HepG2 (cell line): ENCODE measurements around the gene STUB1. TPM values are rescaled to one million over a fixed set of nuclear protein-coding genes. Genes with fewer than 3 reads are reported as not detected.

Experiments
- GZF1 ChIP-seq: sonication (generic); formaldehyde crosslinking; IDR thresholded peaks from 2 replicates; pipeline ENCODE4 v1.5.1; 2020; ENCODE audit warnings: mild to moderate bottlenecking, missing genetic modification reagents
- HDAC1 ChIP-seq: sonication (generic); formaldehyde crosslinking; IDR thresholded peaks from 2 replicates; pipeline ENCODE4 v1.5.1; 2020; ENCODE audit warnings: mild to moderate bottlenecking, missing genetic modification reagents
- MAFG ChIP-seq: sonication (generic); formaldehyde crosslinking; IDR thresholded peaks from 2 replicates; pipeline ENCODE4 v1.5.1; 2020; ENCODE audit warnings: mild to moderate bottlenecking, missing genetic modification reagents
- SMAD3 ChIP-seq: sonication (generic); formaldehyde crosslinking; IDR thresholded peaks from 2 replicates; pipeline ENCODE4 v1.4.0; 2020; ENCODE audit warnings: missing genetic modification reagents
- ZFP90 ChIP-seq: sonication (generic); formaldehyde crosslinking; IDR thresholded peaks from 2 replicates; pipeline ENCODE4 v1.8.0; 2022; ENCODE audit warnings: missing genetic modification reagents, mild to moderate bottlenecking, inconsistent platforms, borderline replicate concordance
- ZNF775 ChIP-seq: sonication (generic); formaldehyde crosslinking; IDR thresholded peaks from 2 replicates; pipeline ENCODE4 v1.4.0; 2020; ENCODE audit warnings: missing genetic modification reagents, mild to moderate bottlenecking, moderate library complexity, borderline replicate concordance
- polyA plus RNA-seq, 8 experiments: library from polyadenylated mRNA; depleted of rRNA in 3 of 8; stranded (reverse) in 7 of 8; unstranded in 1 of 8; fragments of >200 nt; fragmentation: Illumina TruSeq in 4 of 8; extraction: Trizol in 4 of 8; gene quantifications; 2 replicates each; pipeline versions ENCODE4 v1.2.1 to v1.2.3, GENCODE V29; 2011 to 2016; ENCODE audit warnings: low read depth in 4 of 8, missing spikeins in 1 of 8, mixed read lengths in 1 of 8; ENCODE audit not compliant: insufficient read depth in 1 of 8
- total RNA-seq, 5 experiments: library from RNA; depleted of rRNA; stranded (reverse); fragments of >200 nt; fragmentation: Illumina TruSeq; extraction: Trizol; gene quantifications; 2 replicates each; pipeline ENCODE4 v1.2.3, GENCODE V29; 2016; ENCODE audit warnings: low read depth in 1 of 5
- TF ChIP-seq, protein P1 (sequence below): sonication (generic); formaldehyde crosslinking; IDR thresholded peaks from 2 replicates; pipeline ENCODE4 v1.4.0; 2020; ENCODE audit warnings: mild to moderate bottlenecking, missing genetic modification reagents
- TF ChIP-seq, protein P2 (sequence below): sonication (generic); formaldehyde crosslinking; IDR thresholded peaks from 2 replicates; pipeline ENCODE4 v1.4.0; 2020; ENCODE audit warnings: mild to moderate bottlenecking, missing genetic modification reagents
- TF ChIP-seq, protein P3 (sequence below): sonication (generic); formaldehyde crosslinking; IDR thresholded peaks from 2 replicates; pipeline ENCODE4 v1.4.0; 2020; ENCODE audit warnings: mild to moderate bottlenecking, missing genetic modification reagents
- TF ChIP-seq, protein P4 (sequence below): sonication (generic); formaldehyde crosslinking; IDR thresholded peaks from 2 replicates; pipeline ENCODE4 v1.5.1; 2020; ENCODE audit warnings: missing genetic modification reagents, mild to moderate bottlenecking, borderline replicate concordance
- TF ChIP-seq, protein P5 (sequence below): IDR thresholded peaks from 2 replicates; pipeline ENCODE4 v1.6.1; 2012; ENCODE audit warnings: low read length, improper control_type of control experiment

STUB1 gene
- total and polyA plus RNA-seq, 2 of the 13 experiments (the other 11 are each of a cell fraction or from before 2014, with no cell fraction given), result 52.9 to 78.2 TPM

DNA sequence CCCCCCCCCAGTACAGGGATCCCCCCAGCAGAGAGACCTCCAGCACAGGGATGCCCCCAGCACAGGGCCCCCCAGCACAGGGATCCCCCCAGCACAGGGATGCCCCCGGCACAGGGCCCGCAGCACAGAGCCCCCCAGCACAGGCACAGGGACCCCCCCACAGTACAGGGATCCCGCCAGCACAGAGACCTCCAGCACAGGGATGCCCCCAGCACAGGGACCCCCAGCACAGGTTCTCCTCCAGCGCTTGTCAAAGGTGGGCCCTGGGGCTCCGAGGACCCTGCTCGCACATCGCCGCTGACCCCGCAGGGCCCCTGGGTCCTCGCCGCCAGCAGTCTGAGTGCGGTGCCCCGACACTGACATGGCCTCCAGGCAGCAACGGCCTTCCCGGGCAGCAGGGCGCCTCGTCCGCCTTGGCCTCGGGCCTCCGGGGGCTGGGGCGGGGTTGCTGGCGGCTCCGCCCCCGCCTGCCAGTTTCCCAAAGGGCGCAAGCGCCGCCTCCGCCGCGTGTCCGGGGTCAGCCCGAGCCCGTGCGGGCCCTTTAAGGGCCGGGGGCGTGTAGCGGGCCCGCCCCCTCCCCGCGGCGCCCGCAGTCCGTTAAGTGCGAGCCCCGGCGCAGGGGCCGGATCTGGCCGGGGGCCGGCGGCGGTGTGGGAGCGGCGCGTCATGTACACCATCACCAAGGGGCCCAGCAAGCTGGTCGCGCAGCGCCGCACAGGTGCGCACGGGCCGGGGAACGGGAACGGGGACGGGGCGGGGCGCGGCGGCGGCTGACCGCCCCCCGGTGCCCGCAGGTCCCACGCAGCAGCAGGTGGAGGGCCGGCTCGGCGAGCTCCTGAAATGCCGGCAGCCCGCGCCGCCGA is 38.7 kb upstream of the STUB1 start, which contains the start of gene MCRIP2 (continued):
- TF ChIP-seq, protein P1, sequence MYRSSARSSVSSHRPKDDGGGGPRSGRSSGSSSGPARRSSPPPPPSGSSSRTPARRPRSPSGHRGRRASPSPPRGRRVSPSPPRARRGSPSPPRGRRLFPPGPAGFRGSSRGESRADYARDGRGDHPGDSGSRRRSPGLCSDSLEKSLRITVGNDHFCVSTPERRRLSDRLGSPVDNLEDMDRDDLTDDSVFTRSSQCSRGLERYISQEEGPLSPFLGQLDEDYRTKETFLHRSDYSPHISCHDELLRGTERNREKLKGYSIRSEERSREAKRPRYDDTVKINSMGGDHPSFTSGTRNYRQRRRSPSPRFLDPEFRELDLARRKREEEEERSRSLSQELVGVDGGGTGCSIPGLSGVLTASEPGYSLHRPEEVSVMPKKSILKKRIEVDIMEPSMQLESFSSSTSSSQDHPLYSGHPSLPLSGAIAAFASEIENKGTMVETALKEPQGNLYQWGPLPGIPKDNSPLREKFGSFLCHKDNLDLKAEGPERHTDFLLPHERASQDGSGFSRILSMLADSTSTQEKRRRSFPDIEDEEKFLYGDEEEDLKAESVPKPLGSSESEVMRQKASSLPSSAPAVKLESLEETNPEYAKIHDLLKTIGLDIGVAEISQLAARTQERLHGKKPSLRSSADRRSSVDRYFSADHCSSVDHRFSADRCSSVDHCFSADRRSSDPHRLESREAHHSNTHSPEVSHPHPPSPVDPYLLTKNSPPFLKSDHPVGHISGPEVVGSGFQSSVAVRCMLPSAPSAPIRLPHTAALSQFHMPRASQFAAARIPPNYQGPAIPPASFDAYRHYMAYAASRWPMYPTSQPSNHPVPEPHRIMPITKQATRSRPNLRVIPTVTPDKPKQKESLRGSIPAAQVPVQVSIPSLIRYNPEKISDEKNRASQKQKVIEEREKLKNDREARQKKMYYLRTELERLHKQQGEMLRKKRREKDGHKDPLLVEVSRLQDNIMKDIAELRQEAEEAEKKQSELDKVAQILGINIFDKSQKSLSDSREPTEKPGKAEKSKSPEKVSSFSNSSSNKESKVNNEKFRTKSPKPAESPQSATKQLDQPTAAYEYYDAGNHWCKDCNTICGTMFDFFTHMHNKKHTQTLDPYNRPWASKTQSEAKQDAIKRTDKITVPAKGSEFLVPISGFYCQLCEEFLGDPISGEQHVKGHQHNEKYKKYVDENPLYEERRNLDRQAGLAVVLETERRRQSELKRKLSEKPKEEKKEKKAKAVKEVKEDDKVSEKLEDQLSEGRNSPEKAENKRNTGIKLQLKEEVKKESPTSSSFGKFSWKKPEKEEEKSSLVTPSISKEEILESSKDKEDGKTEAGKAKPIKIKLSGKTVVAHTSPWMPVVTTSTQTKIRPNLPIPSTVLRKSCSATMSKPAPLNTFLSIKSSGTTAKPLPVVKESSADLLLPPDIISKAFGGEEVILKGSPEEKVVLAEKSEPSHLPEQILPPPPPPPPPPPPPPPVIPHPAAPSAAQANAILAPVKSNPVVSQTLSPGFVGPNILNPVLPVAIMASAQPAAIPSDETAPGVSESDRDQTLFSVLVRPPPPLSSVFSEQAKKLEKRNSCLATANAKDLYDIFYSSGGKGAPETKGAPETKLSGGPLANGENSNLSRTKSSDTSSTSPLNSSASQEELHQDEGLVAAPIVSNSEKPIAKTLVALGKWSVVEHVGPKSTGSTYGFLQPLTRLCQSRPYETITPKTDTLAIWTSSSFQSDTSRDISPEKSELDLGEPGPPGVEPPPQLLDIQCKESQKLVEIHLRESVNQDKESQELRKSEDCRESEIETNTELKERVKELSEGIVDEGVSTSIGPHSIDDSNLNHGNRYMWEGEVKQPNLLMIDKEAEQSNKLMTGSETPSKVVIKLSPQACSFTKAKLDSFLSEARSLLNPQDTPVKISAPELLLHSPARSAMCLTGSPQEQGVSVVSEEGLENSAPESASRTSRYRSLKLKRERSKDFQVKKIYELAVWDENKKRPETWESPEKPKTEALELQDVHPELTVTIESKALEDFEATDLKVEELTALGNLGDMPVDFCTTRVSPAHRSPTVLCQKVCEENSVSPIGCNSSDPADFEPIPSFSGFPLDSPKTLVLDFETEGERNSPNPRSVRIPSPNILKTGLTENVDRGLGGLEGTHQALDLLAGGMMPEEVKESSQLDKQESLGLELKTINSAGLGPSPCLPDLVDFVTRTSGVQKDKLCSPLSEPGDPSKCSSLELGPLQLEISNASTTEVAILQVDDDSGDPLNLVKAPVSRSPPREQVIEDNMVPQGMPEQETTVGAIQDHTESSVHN (CRISPR knock-in tag), result no peak
- TF ChIP-seq HDAC1 (CRISPR knock-in tag) (0 out of 2 replicates have a peak, but pooled peaks have one; percentile 36), SMAD3 (no peak; the same call in 1 of the 2 replicates), ZNF775 (CRISPR knock-in tag) (no peak), ZFP90 (CRISPR knock-in tag) (peak; percentile 38; the same call in 1 of the 2 replicates), GZF1 (CRISPR knock-in tag) (no peak), MAFG (no peak)
- TF ChIP-seq, protein P2, sequence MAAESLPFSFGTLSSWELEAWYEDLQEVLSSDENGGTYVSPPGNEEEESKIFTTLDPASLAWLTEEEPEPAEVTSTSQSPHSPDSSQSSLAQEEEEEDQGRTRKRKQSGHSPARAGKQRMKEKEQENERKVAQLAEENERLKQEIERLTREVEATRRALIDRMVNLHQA, result no peak
- TF ChIP-seq, protein P3, sequence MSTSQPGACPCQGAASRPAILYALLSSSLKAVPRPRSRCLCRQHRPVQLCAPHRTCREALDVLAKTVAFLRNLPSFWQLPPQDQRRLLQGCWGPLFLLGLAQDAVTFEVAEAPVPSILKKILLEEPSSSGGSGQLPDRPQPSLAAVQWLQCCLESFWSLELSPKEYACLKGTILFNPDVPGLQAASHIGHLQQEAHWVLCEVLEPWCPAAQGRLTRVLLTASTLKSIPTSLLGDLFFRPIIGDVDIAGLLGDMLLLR (CRISPR knock-in tag), result peak; percentile 90
- TF ChIP-seq, protein P4, sequence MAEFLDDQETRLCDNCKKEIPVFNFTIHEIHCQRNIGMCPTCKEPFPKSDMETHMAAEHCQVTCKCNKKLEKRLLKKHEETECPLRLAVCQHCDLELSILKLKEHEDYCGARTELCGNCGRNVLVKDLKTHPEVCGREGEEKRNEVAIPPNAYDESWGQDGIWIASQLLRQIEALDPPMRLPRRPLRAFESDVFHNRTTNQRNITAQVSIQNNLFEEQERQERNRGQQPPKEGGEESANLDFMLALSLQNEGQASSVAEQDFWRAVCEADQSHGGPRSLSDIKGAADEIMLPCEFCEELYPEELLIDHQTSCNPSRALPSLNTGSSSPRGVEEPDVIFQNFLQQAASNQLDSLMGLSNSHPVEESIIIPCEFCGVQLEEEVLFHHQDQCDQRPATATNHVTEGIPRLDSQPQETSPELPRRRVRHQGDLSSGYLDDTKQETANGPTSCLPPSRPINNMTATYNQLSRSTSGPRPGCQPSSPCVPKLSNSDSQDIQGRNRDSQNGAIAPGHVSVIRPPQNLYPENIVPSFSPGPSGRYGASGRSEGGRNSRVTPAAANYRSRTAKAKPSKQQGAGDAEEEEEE, result no peak
- TF ChIP-seq, protein P5, sequence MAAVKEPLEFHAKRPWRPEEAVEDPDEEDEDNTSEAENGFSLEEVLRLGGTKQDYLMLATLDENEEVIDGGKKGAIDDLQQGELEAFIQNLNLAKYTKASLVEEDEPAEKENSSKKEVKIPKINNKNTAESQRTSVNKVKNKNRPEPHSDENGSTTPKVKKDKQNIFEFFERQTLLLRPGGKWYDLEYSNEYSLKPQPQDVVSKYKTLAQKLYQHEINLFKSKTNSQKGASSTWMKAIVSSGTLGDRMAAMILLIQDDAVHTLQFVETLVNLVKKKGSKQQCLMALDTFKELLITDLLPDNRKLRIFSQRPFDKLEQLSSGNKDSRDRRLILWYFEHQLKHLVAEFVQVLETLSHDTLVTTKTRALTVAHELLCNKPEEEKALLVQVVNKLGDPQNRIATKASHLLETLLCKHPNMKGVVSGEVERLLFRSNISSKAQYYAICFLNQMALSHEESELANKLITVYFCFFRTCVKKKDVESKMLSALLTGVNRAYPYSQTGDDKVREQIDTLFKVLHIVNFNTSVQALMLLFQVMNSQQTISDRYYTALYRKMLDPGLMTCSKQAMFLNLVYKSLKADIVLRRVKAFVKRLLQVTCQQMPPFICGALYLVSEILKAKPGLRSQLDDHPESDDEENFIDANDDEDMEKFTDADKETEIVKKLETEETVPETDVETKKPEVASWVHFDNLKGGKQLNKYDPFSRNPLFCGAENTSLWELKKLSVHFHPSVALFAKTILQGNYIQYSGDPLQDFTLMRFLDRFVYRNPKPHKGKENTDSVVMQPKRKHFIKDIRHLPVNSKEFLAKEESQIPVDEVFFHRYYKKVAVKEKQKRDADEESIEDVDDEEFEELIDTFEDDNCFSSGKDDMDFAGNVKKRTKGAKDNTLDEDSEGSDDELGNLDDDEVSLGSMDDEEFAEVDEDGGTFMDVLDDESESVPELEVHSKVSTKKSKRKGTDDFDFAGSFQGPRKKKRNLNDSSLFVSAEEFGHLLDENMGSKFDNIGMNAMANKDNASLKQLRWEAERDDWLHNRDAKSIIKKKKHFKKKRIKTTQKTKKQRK, result no peak
